ENCODE measurements around the gene MYO18B. TPM values are rescaled to one million over a fixed set of nuclear protein-coding genes. Genes with fewer than 3 reads are reported as not detected.

The MYO18B gene
- total and polyA plus RNA-seq, 2 of the 4 experiments (the other 2 are of a cell fraction), result under 0.01 TPM; not detected in 1

GRCh38 chr22:26056455-26057200, 314.6 kb downstream of the MYO18B start:
- CTCF ChIA-PET, result no interaction called here
- H3K18ac ChIP-seq (ENCODE audit: low read depth, low read length), result no peak overlapping the region

More at GRCh38 chr22:26056455-26057200, 314.6 kb downstream of the MYO18B start:
- Histone ChIP-seq H3K27me3 (ENCODE audit: control insufficient read depth, insufficient read depth, low read length) (no peaks in the 10 kb centered on the region), H2AK9ac (replicated peaks; ENCODE audit: low read depth, low read length, poor library complexity) (no peak overlapping the region), H3K4me3 (ENCODE audit: insufficient read depth, low read depth, low read length) (no peak overlapping the region), H3K9me1 (ENCODE audit: insufficient read depth, low read length) (no peaks in the 10 kb centered on the region), H3K4me1 (ENCODE audit: control insufficient read depth, insufficient read depth, low read length) (no peaks in the 10 kb centered on the region), H2AFZ (replicated peaks; ENCODE audit: low read length, poor library complexity) (no peak overlapping the region), H3K23ac (ENCODE audit: low read depth, low read length) (no peak overlapping the region), H3K56ac (ENCODE audit: extremely low read depth, insufficient read depth, low read length) (no peak overlapping the region), H3K4me2 (ENCODE audit: low read depth, low read length) (no peak overlapping the region), H3K9me3 (ENCODE audit: control insufficient read depth, insufficient read depth, low read length) (peaks cover 7% of the 10 kb centered on the region; the same call in 1 of the 2 replicates), H3K14ac (replicated peaks; ENCODE audit: low read depth, low read length) (no peak overlapping the region), H4K5ac (ENCODE audit: low read depth, low read length) (no peak overlapping the region), H2BK15ac (ENCODE audit: low read depth, low read length) (no peak overlapping the region), H3K27ac (ENCODE audit: insufficient read depth, low read length) (no peak overlapping the region), H4K8ac (ENCODE audit: low read depth in 2 of 2, low read length in 2 of 2) (no peak overlapping the region), H2AK5ac (ENCODE audit: low read depth, low read length) (no peak overlapping the region), H3K36me3 (ENCODE audit: control insufficient read depth, insufficient read depth, low read length) (no peaks in the 10 kb centered on the region), H4K91ac (ENCODE audit: insufficient read depth, low read depth, low read length) (no peak overlapping the region), H4K20me1 (ENCODE audit: insufficient read depth, low read length) (no peaks in the 10 kb centered on the region), H2BK20ac (ENCODE audit: low read depth, low read length) (no peak overlapping the region), H2BK120ac (ENCODE audit: low read depth, low read length) (no peak overlapping the region), H3K79me1 (ENCODE audit: low read depth in 1 of 2, low read length in 2 of 2) (no peaks in the 10 kb centered on the region), H2BK5ac (ENCODE audit: low read depth, low read length, poor library complexity, severe bottlenecking) (no peak overlapping the region), H3K4ac (ENCODE audit: low read depth, low read length) (no peak overlapping the region), H3K9ac (ENCODE audit: low read depth, low read length) (no peak overlapping the region)
- TF ChIP-seq NFE2L2 (IDR thresholded peaks at IDR 0.05; ENCODE audit: low read depth, low read length) (no peak), BHLHE40 (IDR thresholded peaks at IDR 0.05; ENCODE audit: low read depth, low read length) (no peak), MXI1 (IDR thresholded peaks at IDR 0.05; ENCODE audit: borderline replicate concordance, low read depth, low read length) (no peak), RAD21 (IDR thresholded peaks at IDR 0.05; ENCODE audit: low read length) (no peak), CTCF (conservative IDR thresholded peaks at IDR 0.05; ENCODE audit: low read depth, low read length) (no peak), ELK1 (IDR thresholded peaks at IDR 0.05; ENCODE audit: borderline replicate concordance, low read depth, low read length) (no peak), POLR2A (IDR thresholded peaks at IDR 0.05; ENCODE audit: low read depth, low read length) (no peak), FOS (IDR thresholded peaks at IDR 0.05; ENCODE audit: low read depth, low read length) (no peak), USF2 (IDR thresholded peaks at IDR 0.05; ENCODE audit: low read depth, low read length) (no peak), MAFK (IDR thresholded peaks at IDR 0.05; ENCODE audit: low read depth, low read length) (no peak), CHD1 (IDR thresholded peaks at IDR 0.05; ENCODE audit: low read depth, low read length) (no peak), RFX5 (IDR thresholded peaks at IDR 0.05; ENCODE audit: low read depth, low read length) (no peak), CEBPB (IDR thresholded peaks at IDR 0.05; ENCODE audit: low read depth, low read length) (no peak), MAZ (IDR thresholded peaks at IDR 0.05; ENCODE audit: borderline replicate concordance, low read depth, low read length) (no peak), SMC3 (IDR thresholded peaks at IDR 0.05; ENCODE audit: low read depth, low read length) (no peak)
- DNase-seq (no peak), ATAC-seq (ENCODE audit: low read depth) (no peak)
- intact Hi-C loops (cut with micrococcal nuclease) (no loop called here), dilution Hi-C loops (cut with HindIII; ENCODE audit: low sequenced_read_pairs, unreplicated experiment) (no loop called here), in situ Hi-C loops (cut with MboI; ENCODE audit: low sequenced_read_pairs) (no loop called here)
- POLR2A ChIA-PET (ENCODE audit: unreplicated experiment), result no interaction called here
- 66% methylated on average over 3 of the region's 12 CpGs; no CpG with 5 or more reads in 1 of the 2 experiments for WGBS, 2 experiments (ENCODE audit: extremely low coverage in 2 of 2, insufficient read length in 1 of 2)
- no TSS peak for BruUV-seq (replicated peaks)
